GM12878 (cell line): ENCODE data around the gene PTPRM. TPM values are rescaled to one million over a fixed set of nuclear protein-coding genes. Genes with fewer than 3 reads are reported as not detected.

ENCODE experiments used
- ATAC-seq: fragments of 200-7000 bp; cut with Tn5 transposase; 3 replicates; pipeline ENCODE4 v1.9.1; 2020; ENCODE audit warnings: mild to moderate bottlenecking, moderate library complexity
- BruUV-seq: library from RNA; stranded (reverse); fragments of 400-500 nt; replicated peaks from 2 replicates; lab custom pipeline; 2021; lab: Mats Ljungman, UMichigan
- CTCF ChIA-PET: fragments of 300-600 bp; sonication (Branson Sonifier 250); formaldehyde crosslinking; extraction: SDS; loops from one replicate; lab custom pipeline; 2021; ENCODE audit warnings: inconsistent platforms; lab: Yijun Ruan, JAX
- POLR2A ChIA-PET: fragments of 350-600 bp; formaldehyde crosslinking; extraction: SDS; loops from one replicate; lab custom pipeline; 2021; ENCODE audit warnings: inconsistent platforms; lab: Charles Lee
- RAD21 ChIA-PET: fragments of 300-600 bp; sonication (Branson Sonifier 250); formaldehyde crosslinking; loops from one replicate; lab custom pipeline; 2023; ENCODE audit warnings: antibody characterized with exemption; ENCODE audit not compliant: unreplicated experiment; lab: Charles Lee
- SMC1A ChIA-PET: fragments of 300-600 bp; sonication (Branson Sonifier 250); formaldehyde crosslinking; loops from one replicate; lab custom pipeline; 2023; ENCODE audit not compliant: unreplicated experiment, uncharacterized antibody; lab: Charles Lee
- DNase-seq: peaks from one replicate; pipeline ENCODE4 v3.0.0-alpha.2; 2011; ENCODE audit warnings: low read depth, low spot score
- FAIRE-seq: peaks from 3 replicates; lab custom pipeline; 2011; peaks lifted over from hg19 to GRCh38; lab: Jason Lieb, UNC
- H2AFZ ChIP-seq: 2 replicates; pipeline ENCODE4 v1.6.0; 2011; ENCODE audit warnings: low read depth, low read length, control low read depth; ENCODE audit not compliant: control insufficient read depth
- H3K27ac ChIP-seq: 2 replicates; pipeline ENCODE4 v1.5.1; 2011; ENCODE audit warnings: control low read depth; ENCODE audit not compliant: control insufficient read depth, insufficient read depth
- H3K27me3 ChIP-seq, 2 experiments: replicated peaks in 1 of 2; 2 replicates each; pipeline versions ENCODE4 v1.6.0 to v1.6.1; 2011; ENCODE audit warnings: low read length in 1 of 2; ENCODE audit not compliant: control insufficient read depth in 2 of 2, insufficient read depth in 2 of 2
- H3K36me3 ChIP-seq, 2 experiments: 2 replicates each; pipeline ENCODE4 v1.5.1; 2011; ENCODE audit warnings: low read length in 1 of 2; ENCODE audit not compliant: control insufficient read depth in 2 of 2, insufficient read depth in 2 of 2
- H3K4me1 ChIP-seq: 2 replicates; pipeline ENCODE4 v1.6.1; 2011; ENCODE audit warnings: mild to moderate bottlenecking, low read length, moderate library complexity, mixed read lengths; ENCODE audit not compliant: control insufficient read depth, insufficient read depth
- H3K4me2 ChIP-seq: 2 replicates; pipeline ENCODE4 v1.6.0; 2011; ENCODE audit warnings: control low read depth; ENCODE audit not compliant: control insufficient read depth, insufficient read depth
- H3K4me3 ChIP-seq: fragments of 200-600 bp; sonication (generic); 2 replicates; pipeline ENCODE4 v1.5.1; 2016
- H3K79me2 ChIP-seq: 2 replicates; pipeline ENCODE4 v1.6.0; 2011; ENCODE audit warnings: low read length; ENCODE audit not compliant: control insufficient read depth, insufficient read depth
- H3K9ac ChIP-seq: 2 replicates; pipeline ENCODE4 v1.8.0; 2011; ENCODE audit warnings: low read length, control low read depth, mixed read lengths; ENCODE audit not compliant: control insufficient read depth, insufficient read depth
- H3K9me3 ChIP-seq: replicated peaks from 3 replicates; pipeline ENCODE4 v1.5.1; 2011; ENCODE audit warnings: mild to moderate bottlenecking, low read length; ENCODE audit not compliant: control insufficient read depth, insufficient read depth
- H4K20me1 ChIP-seq: 2 replicates; pipeline ENCODE4 v1.6.0; 2011; ENCODE audit not compliant: control insufficient read depth, insufficient read depth
- CBFB ChIP-seq: IDR thresholded peaks from 2 replicates; pipeline ENCODE4 v1.6.1; 2016; ENCODE audit warnings: antibody characterized with exemption, low read depth
- CREM ChIP-seq: IDR thresholded peaks from 2 replicates; pipeline ENCODE4 v1.6.1; 2014; ENCODE audit warnings: antibody characterized with exemption, low read depth
- SMC3 ChIP-seq: IDR thresholded peaks from 2 replicates; pipeline ENCODE4 v1.6.1; 2011; ENCODE audit warnings: low read length, improper control_type of control experiment, borderline replicate concordance
- SP1 ChIP-seq: IDR thresholded peaks from one replicate; pipeline ENCODE4 v1.6.1; 2011; ENCODE audit warnings: low read depth, low read length
- ZBED1 ChIP-seq: IDR thresholded peaks from 2 replicates; pipeline ENCODE4 v1.6.1; 2016; ENCODE audit warnings: borderline replicate concordance
- in situ Hi-C: fragments of 300-500 bp; cut with MboI; formaldehyde crosslinking; loops from 9 replicates; pipeline ENCODE4 v1.14.3; 2018; ENCODE audit warnings: mixed read lengths
- intact Hi-C: fragments of 100-400 bp; cut with micrococcal nuclease; formaldehyde crosslinking; loops from one replicate; pipeline ENCODE4 v1.14.2; 2022; ENCODE audit not compliant: unreplicated experiment
- polyA plus RNA-seq, 11 experiments: library from polyadenylated mRNA; depleted of rRNA in 4 of 11; unstranded in 6 of 11; stranded (reverse) in 5 of 11; fragments of >200 nt; fragmentation: Nextera tagmentation in 4 of 11; fragmentation: Illumina TruSeq in 1 of 11; extraction: Ambion mirVana in 4 of 11; extraction: Trizol in 1 of 11; gene quantifications; 1 replicate in 1 of 11; 2 replicates in 10 of 11; pipeline versions ENCODE4 v1.2.1 to v1.2.3, GENCODE V29; 2011 to 2016; ENCODE audit warnings: inconsistent platforms in 2 of 11, missing spikeins in 2 of 11, low read depth in 1 of 11
- total RNA-seq, 4 experiments: library from RNA; depleted of rRNA in 3 of 4; stranded (reverse); fragments of >200 nt in 3 of 4; fragmentation: Illumina TruSeq in 1 of 4; extraction: Trizol in 1 of 4; gene quantifications; 2 replicates each; pipeline versions ENCODE4 v1.2.1 to v1.2.3, GENCODE V29; 2013 to 2021
- TF ChIP-seq, protein P1 (sequence below): fragments of 150-350 bp; IDR thresholded peaks from 2 replicates; pipeline ENCODE4 v1.6.1; 2014; ENCODE audit warnings: mild to moderate bottlenecking, low read depth, low read length
- TF ChIP-seq, protein P2 (sequence below): IDR thresholded peaks from 2 replicates; pipeline ENCODE4 v1.6.1; 2012; ENCODE audit warnings: low read length, inconsistent platforms
- TF ChIP-seq, protein P3 (sequence below): fragments of 450-650 bp; formaldehyde crosslinking; IDR thresholded peaks from 2 replicates; pipeline ENCODE4 v1.4.0; 2022; ENCODE audit warnings: mild to moderate bottlenecking, moderate library complexity
- TF ChIP-seq, protein P4 (sequence below): fragments of 450-650 bp; IDR thresholded peaks from 2 replicates; pipeline ENCODE4 v1.6.1; 2018; ENCODE audit warnings: mild to moderate bottlenecking, low read depth, moderate library complexity; ENCODE audit not compliant: partially characterized antibody

Gene PTPRM
- total and polyA plus RNA-seq, 10 of the 15 experiments (the other 5 are each of a cell fraction or from before 2014, with no cell fraction given) = 0.07 to 22.6 (median 0.60) TPM

DNA sequence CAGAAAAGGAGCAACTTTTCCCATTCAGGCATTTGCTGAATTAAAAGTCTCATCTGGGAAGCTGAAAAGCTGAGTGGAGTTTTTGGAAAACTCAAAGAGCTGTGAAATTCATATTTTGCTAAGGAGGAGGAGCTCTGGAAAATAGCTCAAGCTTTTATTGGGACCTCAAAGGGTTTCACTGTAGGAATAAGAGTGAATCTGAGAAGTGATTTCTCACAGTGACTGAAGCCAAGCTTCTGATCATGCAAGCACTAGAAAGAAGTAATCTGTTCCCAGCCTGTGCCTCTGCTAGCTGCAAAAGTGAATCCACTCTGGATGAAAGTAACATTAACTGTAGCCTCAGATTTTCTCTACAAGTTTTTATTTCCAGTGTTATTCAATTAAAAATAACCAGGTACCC lies 283.3 kb downstream of the PTPRM start:
- no peak for ATAC-seq
- intact Hi-C loops = no loop called here

More for the DNA sequence above, 283.3 kb downstream of the PTPRM start:
- SMC1A ChIA-PET = no interaction called here
- no peaks in the 10 kb centered on the region for H4K20me1 ChIP-seq
- no peaks in the 10 kb centered on the region for H3K4me1 ChIP-seq
- H3K4me2 ChIP-seq = no peak overlapping the region
- no peak overlapping the region for H2AFZ ChIP-seq
- no peak for TF ChIP-seq ZBED1
- TF ChIP-seq CREM = no peak
- TF ChIP-seq, protein P1, sequence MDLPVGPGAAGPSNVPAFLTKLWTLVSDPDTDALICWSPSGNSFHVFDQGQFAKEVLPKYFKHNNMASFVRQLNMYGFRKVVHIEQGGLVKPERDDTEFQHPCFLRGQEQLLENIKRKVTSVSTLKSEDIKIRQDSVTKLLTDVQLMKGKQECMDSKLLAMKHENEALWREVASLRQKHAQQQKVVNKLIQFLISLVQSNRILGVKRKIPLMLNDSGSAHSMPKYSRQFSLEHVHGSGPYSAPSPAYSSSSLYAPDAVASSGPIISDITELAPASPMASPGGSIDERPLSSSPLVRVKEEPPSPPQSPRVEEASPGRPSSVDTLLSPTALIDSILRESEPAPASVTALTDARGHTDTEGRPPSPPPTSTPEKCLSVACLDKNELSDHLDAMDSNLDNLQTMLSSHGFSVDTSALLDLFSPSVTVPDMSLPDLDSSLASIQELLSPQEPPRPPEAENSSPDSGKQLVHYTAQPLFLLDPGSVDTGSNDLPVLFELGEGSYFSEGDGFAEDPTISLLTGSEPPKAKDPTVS = no peak
- TF ChIP-seq SP1 = no peak
- TF ChIP-seq, protein P2, sequence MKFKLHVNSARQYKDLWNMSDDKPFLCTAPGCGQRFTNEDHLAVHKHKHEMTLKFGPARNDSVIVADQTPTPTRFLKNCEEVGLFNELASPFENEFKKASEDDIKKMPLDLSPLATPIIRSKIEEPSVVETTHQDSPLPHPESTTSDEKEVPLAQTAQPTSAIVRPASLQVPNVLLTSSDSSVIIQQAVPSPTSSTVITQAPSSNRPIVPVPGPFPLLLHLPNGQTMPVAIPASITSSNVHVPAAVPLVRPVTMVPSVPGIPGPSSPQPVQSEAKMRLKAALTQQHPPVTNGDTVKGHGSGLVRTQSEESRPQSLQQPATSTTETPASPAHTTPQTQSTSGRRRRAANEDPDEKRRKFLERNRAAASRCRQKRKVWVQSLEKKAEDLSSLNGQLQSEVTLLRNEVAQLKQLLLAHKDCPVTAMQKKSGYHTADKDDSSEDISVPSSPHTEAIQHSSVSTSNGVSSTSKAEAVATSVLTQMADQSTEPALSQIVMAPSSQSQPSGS = no peak
- no peak for TF ChIP-seq SMC3
- TF ChIP-seq, protein P3, sequence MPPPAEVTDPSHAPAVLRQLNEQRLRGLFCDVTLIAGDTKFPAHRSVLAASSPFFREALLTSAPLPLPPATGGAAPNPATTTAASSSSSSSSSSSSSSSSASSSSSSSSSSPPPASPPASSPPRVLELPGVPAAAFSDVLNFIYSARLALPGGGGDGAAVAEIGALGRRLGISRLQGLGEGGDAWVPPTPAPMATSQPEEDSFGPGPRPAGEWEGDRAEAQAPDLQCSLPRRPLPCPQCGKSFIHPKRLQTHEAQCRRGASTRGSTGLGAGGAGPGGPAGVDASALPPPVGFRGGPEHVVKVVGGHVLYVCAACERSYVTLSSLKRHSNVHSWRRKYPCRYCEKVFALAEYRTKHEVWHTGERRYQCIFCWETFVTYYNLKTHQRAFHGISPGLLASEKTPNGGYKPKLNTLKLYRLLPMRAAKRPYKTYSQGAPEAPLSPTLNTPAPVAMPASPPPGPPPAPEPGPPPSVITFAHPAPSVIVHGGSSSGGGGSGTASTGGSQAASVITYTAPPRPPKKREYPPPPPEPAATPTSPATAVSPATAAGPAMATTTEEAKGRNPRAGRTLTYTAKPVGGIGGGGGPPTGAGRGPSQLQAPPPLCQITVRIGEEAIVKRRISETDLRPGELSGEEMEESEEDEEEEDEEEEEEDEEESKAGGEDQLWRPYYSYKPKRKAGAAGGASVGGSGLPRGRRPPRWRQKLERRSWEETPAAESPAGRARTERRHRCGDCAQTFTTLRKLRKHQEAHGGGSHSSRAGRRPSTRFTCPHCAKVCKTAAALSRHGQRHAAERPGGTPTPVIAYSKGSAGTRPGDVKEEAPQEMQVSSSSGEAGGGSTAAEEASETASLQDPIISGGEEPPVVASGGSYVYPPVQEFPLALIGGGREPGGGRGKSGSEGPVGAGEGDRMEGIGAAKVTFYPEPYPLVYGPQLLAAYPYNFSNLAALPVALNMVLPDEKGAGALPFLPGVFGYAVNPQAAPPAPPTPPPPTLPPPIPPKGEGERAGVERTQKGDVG (CRISPR knock-in tag) = no peak
- TF ChIP-seq, protein P4, sequence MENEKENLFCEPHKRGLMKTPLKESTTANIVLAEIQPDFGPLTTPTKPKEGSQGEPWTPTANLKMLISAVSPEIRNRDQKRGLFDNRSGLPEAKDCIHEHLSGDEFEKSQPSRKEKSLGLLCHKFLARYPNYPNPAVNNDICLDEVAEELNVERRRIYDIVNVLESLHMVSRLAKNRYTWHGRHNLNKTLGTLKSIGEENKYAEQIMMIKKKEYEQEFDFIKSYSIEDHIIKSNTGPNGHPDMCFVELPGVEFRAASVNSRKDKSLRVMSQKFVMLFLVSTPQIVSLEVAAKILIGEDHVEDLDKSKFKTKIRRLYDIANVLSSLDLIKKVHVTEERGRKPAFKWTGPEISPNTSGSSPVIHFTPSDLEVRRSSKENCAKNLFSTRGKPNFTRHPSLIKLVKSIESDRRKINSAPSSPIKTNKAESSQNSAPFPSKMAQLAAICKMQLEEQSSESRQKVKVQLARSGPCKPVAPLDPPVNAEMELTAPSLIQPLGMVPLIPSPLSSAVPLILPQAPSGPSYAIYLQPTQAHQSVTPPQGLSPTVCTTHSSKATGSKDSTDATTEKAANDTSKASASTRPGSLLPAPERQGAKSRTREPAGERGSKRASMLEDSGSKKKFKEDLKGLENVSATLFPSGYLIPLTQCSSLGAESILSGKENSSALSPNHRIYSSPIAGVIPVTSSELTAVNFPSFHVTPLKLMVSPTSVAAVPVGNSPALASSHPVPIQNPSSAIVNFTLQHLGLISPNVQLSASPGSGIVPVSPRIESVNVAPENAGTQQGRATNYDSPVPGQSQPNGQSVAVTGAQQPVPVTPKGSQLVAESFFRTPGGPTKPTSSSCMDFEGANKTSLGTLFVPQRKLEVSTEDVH = no peak
- TF ChIP-seq CBFB = no peak
- TF ChIP-seq, all 136 proteins: peak for 0
- H3K36me3 ChIP-seq = no peaks in the 10 kb centered on the region
- no peak overlapping the region for H3K27ac ChIP-seq
- H3K4me3 ChIP-seq = no peak overlapping the region
- ChIA-PET POLR2A (no interaction called here), CTCF (no interaction called here), RAD21 (no interaction called here)
- H3K27me3 ChIP-seq = no peaks in the 10 kb centered on the region
- H3K79me2 ChIP-seq = no peaks in the 10 kb centered on the region
- FAIRE-seq (no peak), DNase-seq (no peak)
- H3K9ac ChIP-seq = no peak overlapping the region
- in situ Hi-C loops = no loop called here
- no TSS peak for BruUV-seq
- no peaks in the 10 kb centered on the region for H3K9me3 ChIP-seq
